MM.1S (cell line): ENCODE data around the gene STX10.

Experiments
- DNase-seq: peaks from one replicate; pipeline ENCODE4 v3.0.0-alpha.2; 2015
- H2AFZ ChIP-seq: fragments of 300-600 bp; sonication (generic); 2 replicates; pipeline ENCODE4 v1.6.0; 2016; ENCODE audit warnings: antibody characterized with exemption, low read length
- H3F3A ChIP-seq: fragments of 300-600 bp; sonication (generic); 2 replicates; pipeline ENCODE4 v1.6.1; 2016; ENCODE audit warnings: mild to moderate bottlenecking, antibody characterized with exemption, low read length, moderate library complexity, mixed read lengths; ENCODE audit not compliant: insufficient read depth
- H3K27ac ChIP-seq: fragments of 300-600 bp; sonication (generic); 2 replicates; pipeline ENCODE4 v1.5.1; 2016; ENCODE audit warnings: mild to moderate bottlenecking, low read length
- H3K27me3 ChIP-seq: fragments of 300-600 bp; sonication (generic); replicated peaks from 2 replicates; pipeline ENCODE4 v1.6.0; 2016; ENCODE audit warnings: low read length; ENCODE audit not compliant: insufficient read depth
- H3K36me3 ChIP-seq: fragments of 300-600 bp; sonication (generic); replicated peaks from 2 replicates; pipeline ENCODE4 v1.6.1; 2016; ENCODE audit warnings: mild to moderate bottlenecking, low read length, mixed read lengths; ENCODE audit not compliant: insufficient read depth
- H3K4me1 ChIP-seq: fragments of 300-600 bp; sonication (generic); 2 replicates; pipeline ENCODE4 v1.6.1; 2016; ENCODE audit warnings: low read length, mixed read lengths
- H3K4me2 ChIP-seq: fragments of 300-600 bp; sonication (generic); 2 replicates; pipeline ENCODE4 v1.6.0; 2016; ENCODE audit warnings: low read depth, low read length
- H3K4me3 ChIP-seq: fragments of 300-600 bp; sonication (generic); 2 replicates; pipeline ENCODE4 v1.5.1; 2016; ENCODE audit warnings: low read length, mixed read lengths
- H3K79me2 ChIP-seq: fragments of 300-600 bp; sonication (generic); 2 replicates; pipeline ENCODE4 v1.6.1; 2016; ENCODE audit warnings: mixed run types, low read length, mixed read lengths
- H3K9ac ChIP-seq: fragments of 300-600 bp; sonication (generic); 2 replicates; pipeline ENCODE4 v1.6.1; 2016; ENCODE audit warnings: low read length, mixed read lengths
- H3K9me2 ChIP-seq: fragments of 300-600 bp; sonication (generic); replicated peaks from 2 replicates; pipeline ENCODE4 v1.6.1; 2016; ENCODE audit warnings: mild to moderate bottlenecking, low read length, mixed read lengths; ENCODE audit not compliant: insufficient read depth
- H3K9me3 ChIP-seq: fragments of 300-600 bp; sonication (generic); replicated peaks from 2 replicates; pipeline ENCODE4 v1.6.1; 2016; ENCODE audit warnings: mild to moderate bottlenecking, low read length, mixed read lengths; ENCODE audit not compliant: insufficient read depth
- H4K20me1 ChIP-seq: fragments of 300-600 bp; sonication (generic); 2 replicates; pipeline ENCODE4 v1.6.1; 2016; ENCODE audit warnings: mild to moderate bottlenecking, low read length, moderate library complexity, mixed read lengths; ENCODE audit not compliant: insufficient read depth
- CTCF ChIP-seq: fragments of 300-600 bp; sonication (generic); IDR thresholded peaks from 2 replicates; pipeline ENCODE4 v1.5.1; 2016; ENCODE audit warnings: antibody characterized with exemption, low read length, mixed read lengths
- EZH2 ChIP-seq: fragments of 300-600 bp; sonication (generic); optimal IDR thresholded peaks from 2 replicates; pipeline ENCODE3; 2017; ENCODE audit warnings: low read depth, mild to moderate bottlenecking, antibody characterized with exemption, low read length, mixed read lengths
- EZH2phosphoT487 ChIP-seq: fragments of 300-600 bp; sonication (generic); IDR thresholded peaks from 2 replicates; pipeline ENCODE4 v1.6.1; 2018; ENCODE audit warnings: antibody characterized with exemption, low read length

STX10 gene

GRCh38 chr19:13130886-13131490 lies 19.2 kb downstream of the STX10 start:
- H3K27ac ChIP-seq, result no peak overlapping the region
- H3K4me3 ChIP-seq, result no peak overlapping the region

GRCh38 chr19:13129384-13129783 lies 20.8 kb downstream of the STX10 start:
- H4K20me1 ChIP-seq, result no peaks in the 10 kb centered on the region
- H3K4me1 ChIP-seq, result no peaks in the 10 kb centered on the region
- no peak overlapping the region for H3K4me2 ChIP-seq
- no peaks in the 10 kb centered on the region for H3K36me3 ChIP-seq
- peaks cover 72% of the 10 kb centered on the region for H3K79me2 ChIP-seq
- no peaks in the 10 kb centered on the region for H3K9me2 ChIP-seq
- H2AFZ ChIP-seq, result no peak overlapping the region
- no peaks in the 10 kb centered on the region for H3K9me3 ChIP-seq
- H3K27ac ChIP-seq, result no peak overlapping the region
- H3K4me3 ChIP-seq, result no peak overlapping the region
- TF ChIP-seq EZH2phosphoT487 (no peak), EZH2 (no peak), CTCF (no peak)
- H3K27me3 ChIP-seq, result no peaks in the 10 kb centered on the region
- H3F3A ChIP-seq, result no peaks in the 10 kb centered on the region
- no peak for DNase-seq
- H3K9ac ChIP-seq, result no peak overlapping the region

More at GRCh38 chr19:13130886-13131490, 19.2 kb downstream of the STX10 start:
- no peaks in the 10 kb centered on the region for H3K27me3 ChIP-seq
- H2AFZ ChIP-seq, result no peak overlapping the region
- TF ChIP-seq EZH2phosphoT487 (no peak), CTCF (no peak), EZH2 (no peak)
- no peaks in the 10 kb centered on the region for H3F3A ChIP-seq
- no peaks in the 10 kb centered on the region for H3K9me2 ChIP-seq
- H3K36me3 ChIP-seq, result no peaks in the 10 kb centered on the region
- no peak for DNase-seq
- H3K9me3 ChIP-seq, result no peaks in the 10 kb centered on the region
- no peaks in the 10 kb centered on the region for H4K20me1 ChIP-seq
- H3K4me1 ChIP-seq, result no peaks in the 10 kb centered on the region
- H3K79me2 ChIP-seq, result peaks cover 68% of the 10 kb centered on the region
- H3K9ac ChIP-seq, result no peak overlapping the region
- no peak overlapping the region for H3K4me2 ChIP-seq

- Histone ChIP-seq H3K4me2 (no peak overlapping the region), H3K4me1 (no peaks in the 10 kb centered on the region), H3K9ac (no peak overlapping the region), H3K36me3 (no peaks in the 10 kb centered on the region), H3K27ac (no peak overlapping the region), H3F3A (no peaks in the 10 kb centered on the region), H3K9me3 (no peaks in the 10 kb centered on the region), H2AFZ (no peak overlapping the region), H3K9me2 (no peaks in the 10 kb centered on the region), H3K4me3 (no peak overlapping the region), H3K79me2 (peaks cover 68% of the 10 kb centered on the region), H3K27me3 (no peaks in the 10 kb centered on the region), H4K20me1 (no peaks in the 10 kb centered on the region)
- TF ChIP-seq EZH2phosphoT487, result no peak
- TF ChIP-seq CTCF, result no peak
- no peak for TF ChIP-seq EZH2
- no peak for DNase-seq
These were observed 21.6 kb downstream of the STX10 start for GRCh38 chr19:13128583-13128982.
